ENCODE data around the gene C10orf95.

C10orf95 gene

GRCh38 chr10:102416695-102417094, 34.6 kb downstream of the C10orf95 start:
- FAIRE-seq = no peak
- DNase-seq (ENCODE audit: low spot score) = no peak

GRCh38 chr10:102416283-102416682, 35.1 kb downstream of the C10orf95 start:
- DNase-seq (ENCODE audit: low spot score) (no peak), FAIRE-seq (no peak)

GRCh38 chr10:102414749-102415148, 36.6 kb downstream of the C10orf95 start:
- DNase-seq (ENCODE audit: low spot score) = no peak
- no peak for FAIRE-seq

- DNase-seq (ENCODE audit: low spot score) (no peak), FAIRE-seq (no peak)
Observed at GRCh38 chr10:102413806-102414561, 37.4 kb downstream of the C10orf95 start.

GRCh38 chr10:102413053-102413705, 38.2 kb downstream of the C10orf95 start:
- peak; percentile 42 for FAIRE-seq

GRCh38 chr10:102412293-102412692, 39.0 kb downstream of the C10orf95 start:
- DNase-seq (ENCODE audit: low spot score) (no peak), FAIRE-seq (no peak)

More at GRCh38 chr10:102413053-102413705, 38.2 kb downstream of the C10orf95 start:
- DNase-seq (ENCODE audit: low spot score) = no peak

GRCh38 chr10:102411341-102412255, 39.7 kb downstream of the C10orf95 start:
- DNase-seq (ENCODE audit: low spot score) (no peak), FAIRE-seq (peak; percentile 48)

- no peak for FAIRE-seq
Observed at GRCh38 chr10:102410429-102411073, 40.8 kb downstream of the C10orf95 start.

GRCh38 chr10:102409604-102410428, 41.5 kb downstream of the C10orf95 start:
- FAIRE-seq = peak; percentile 58

More at GRCh38 chr10:102410429-102411073, 40.8 kb downstream of the C10orf95 start:
- no peak for DNase-seq (ENCODE audit: low spot score)

GRCh38 chr10:102408728-102409603, 42.4 kb downstream of the C10orf95 start:
- FAIRE-seq = peak; percentile 91
- DNase-seq (ENCODE audit: low spot score) = peak; percentile 75

More at GRCh38 chr10:102409604-102410428, 41.5 kb downstream of the C10orf95 start:
- DNase-seq (ENCODE audit: low spot score) = no peak

- DNase-seq (ENCODE audit: low spot score) (no peak), FAIRE-seq (peak; percentile 92)
Observed at GRCh38 chr10:102408131-102408727, 43.1 kb downstream of the C10orf95 start.

- no peak for FAIRE-seq
- no peak for DNase-seq (ENCODE audit: low spot score)
Observed at GRCh38 chr10:102407425-102408130, 43.8 kb downstream of the C10orf95 start.

GRCh38 chr10:102406815-102407214, 44.5 kb downstream of the C10orf95 start:
- DNase-seq (ENCODE audit: low spot score) (no peak), FAIRE-seq (no peak)

- FAIRE-seq = no peak
- DNase-seq (ENCODE audit: low spot score) = no peak
Observed at GRCh38 chr10:102405632-102406031, 45.7 kb downstream of the C10orf95 start.

- no peak for FAIRE-seq
Observed at GRCh38 chr10:102405108-102405571, 46.2 kb downstream of the C10orf95 start.

GRCh38 chr10:102404361-102405107, 46.8 kb downstream of the C10orf95 start:
- no peak for DNase-seq (ENCODE audit: low spot score)
- peak; percentile 62 for FAIRE-seq

More at GRCh38 chr10:102405108-102405571, 46.2 kb downstream of the C10orf95 start:
- DNase-seq (ENCODE audit: low spot score) = no peak

GRCh38 chr10:102403115-102403514, 48.2 kb downstream of the C10orf95 start:
- DNase-seq (ENCODE audit: low spot score) (no peak), FAIRE-seq (no peak)
